Subcutaneous abdominal adipose tissue (tissue), 5 donors: ENCODE results near the gene KRTAP10-4.

ENCODE experiments used
- H3K27ac ChIP-seq: one replicate; pipeline ENCODE4 v1.7.0; 2013; ENCODE audit warnings: low read depth, mild to moderate bottlenecking, inconsistent platforms, low read length, moderate library complexity
- H3K27me3 ChIP-seq, 5 donors: one replicate each; pipeline ENCODE4 v1.7.0; 2013; ENCODE audit warnings: low read length in 5 of 5, inconsistent platforms in 1 of 5; ENCODE audit not compliant: control insufficient read depth in 5 of 5, insufficient read depth in 4 of 5
- H3K36me3 ChIP-seq, 5 donors: one replicate each; pipeline ENCODE4 v1.7.0; 2013; ENCODE audit warnings: low read length in 5 of 5; ENCODE audit not compliant: control insufficient read depth in 5 of 5, insufficient read depth in 5 of 5
- H3K4me1 ChIP-seq, 5 donors: one replicate each; pipeline ENCODE4 v1.7.0; 2013; ENCODE audit warnings: low read length in 5 of 5, mild to moderate bottlenecking in 3 of 5, moderate library complexity in 1 of 5; ENCODE audit not compliant: control insufficient read depth in 5 of 5, insufficient read depth in 5 of 5
- H3K4me3 ChIP-seq, 5 donors: one replicate each; pipeline ENCODE4 v1.7.0; 2013; ENCODE audit warnings: low read length in 5 of 5, low read depth in 1 of 5
- H3K9ac ChIP-seq, 5 donors: one replicate each; pipeline ENCODE4 v1.7.0; 2013; ENCODE audit warnings: low read length in 5 of 5, mild to moderate bottlenecking in 4 of 5, moderate library complexity in 3 of 5
- H3K9me3 ChIP-seq, 5 donors: one replicate each; pipeline ENCODE4 v1.7.0; 2013; ENCODE audit warnings: low read length in 5 of 5; ENCODE audit not compliant: control insufficient read depth in 5 of 5
- donor health status: healthy.
- donor health status: healthy.
- donor health status: healthy.
- donor health status: healthy.
- donor health status: healthy.

Gene KRTAP10-4

DNA sequence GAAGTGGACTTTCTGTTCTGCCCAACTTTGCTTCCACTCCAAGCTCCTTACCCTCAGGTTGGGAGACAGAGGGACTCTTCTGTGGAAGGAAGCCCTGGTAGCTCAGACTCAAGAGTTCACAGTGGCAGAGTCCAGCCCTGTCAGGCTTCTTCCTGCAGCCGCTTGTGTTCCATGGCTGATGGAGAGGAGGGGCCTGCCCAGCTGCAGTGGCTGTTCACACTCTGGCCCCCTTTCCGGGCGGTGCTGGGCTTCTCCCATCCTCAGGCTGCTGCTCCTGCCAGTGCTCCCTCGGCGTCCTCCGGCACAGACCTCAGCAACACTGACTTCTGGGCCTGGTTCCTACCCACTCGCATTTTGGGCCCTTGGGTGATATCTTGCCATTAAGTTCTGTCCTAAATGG, 37.6 kb upstream of the KRTAP10-4 start:
- Histone ChIP-seq H3K4me1 (no peaks in the 10 kb centered on the region), H3K27ac (no peak overlapping the region), H3K9me3 (no peaks in the 10 kb centered on the region), H3K27me3 (peaks cover 8 to 16% (median 13%) of the 10 kb centered on the region in 5 donors), H3K4me3 (no peak overlapping the region), H3K36me3 (no peaks in the 10 kb centered on the region), H3K9ac (no peak overlapping the region)

DNA sequence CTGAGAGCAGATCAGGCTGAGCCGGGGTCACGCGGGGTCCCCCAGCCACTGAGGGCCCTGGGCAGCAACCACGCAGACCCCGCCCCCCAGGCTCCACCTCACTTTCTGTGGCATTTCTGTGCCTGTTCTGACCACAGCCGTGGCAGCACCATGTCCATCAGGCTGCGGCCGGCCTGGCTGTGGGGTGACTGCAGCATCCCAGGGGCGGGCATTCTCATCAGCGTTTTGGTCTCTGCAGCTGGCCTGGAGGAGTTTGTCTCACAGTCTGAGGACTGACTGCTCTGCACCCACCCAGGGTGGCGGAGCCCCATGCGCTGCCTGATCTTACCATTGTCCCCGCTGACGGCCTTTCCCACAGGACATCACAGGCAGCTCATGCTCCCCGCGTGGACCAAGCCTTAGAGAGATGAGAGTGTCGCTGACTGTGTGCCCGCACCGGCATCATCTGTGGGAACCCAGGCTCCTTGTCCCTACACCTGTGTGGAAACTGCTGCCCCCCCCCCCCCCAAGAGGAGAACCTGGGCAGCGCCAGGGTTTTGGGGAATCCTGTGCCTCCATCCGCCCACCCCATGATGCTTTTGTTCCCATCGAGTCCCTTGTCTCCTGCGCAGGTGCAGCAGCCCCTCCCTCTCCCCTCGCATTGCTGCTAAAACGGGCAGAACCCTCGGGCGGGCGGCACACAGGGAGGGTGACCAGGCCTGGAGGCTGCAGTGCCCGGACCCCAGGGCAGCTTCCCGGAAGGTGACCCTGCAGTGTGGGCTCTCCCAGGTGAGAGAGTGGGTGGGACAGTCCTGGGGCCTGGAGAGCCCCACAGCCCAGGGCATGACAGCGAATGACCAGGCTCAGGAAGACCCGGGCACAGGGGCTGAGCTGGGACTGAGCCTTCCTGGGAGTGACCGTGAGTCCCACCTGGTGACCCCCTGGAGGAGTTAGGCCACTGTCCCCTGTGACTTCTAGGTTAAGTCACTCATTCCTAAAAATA, 35.3 kb upstream of the KRTAP10-4 start:
- no peak overlapping the region for H3K27ac ChIP-seq
- no peaks in the 10 kb centered on the region for H3K4me1 ChIP-seq
- H3K4me3 ChIP-seq: no peak overlapping the region
- no peaks in the 10 kb centered on the region for H3K36me3 ChIP-seq
- peaks cover 3 to 9% (median 9%) of the 10 kb centered on the region in 5 donors for H3K27me3 ChIP-seq
- H3K9ac ChIP-seq: no peak overlapping the region
- peaks cover 0 to 11% (median 0%) of the 10 kb centered on the region in 5 donors for H3K9me3 ChIP-seq

- Histone ChIP-seq H3K4me3 (no peak overlapping the region), H3K27ac (no peak overlapping the region), H3K4me1 (no peaks in the 10 kb centered on the region), H3K36me3 (no peaks in the 10 kb centered on the region), H3K9ac (no peak overlapping the region), H3K9me3 (peaks cover 0 to 11% (median 0%) of the 10 kb centered on the region in 5 donors), H3K27me3 (peaks cover 3 to 9% (median 9%) of the 10 kb centered on the region in 5 donors)
These were observed 34.5 kb upstream of the KRTAP10-4 start for GRCh38 chr21:44539046-44539445.

DNA sequence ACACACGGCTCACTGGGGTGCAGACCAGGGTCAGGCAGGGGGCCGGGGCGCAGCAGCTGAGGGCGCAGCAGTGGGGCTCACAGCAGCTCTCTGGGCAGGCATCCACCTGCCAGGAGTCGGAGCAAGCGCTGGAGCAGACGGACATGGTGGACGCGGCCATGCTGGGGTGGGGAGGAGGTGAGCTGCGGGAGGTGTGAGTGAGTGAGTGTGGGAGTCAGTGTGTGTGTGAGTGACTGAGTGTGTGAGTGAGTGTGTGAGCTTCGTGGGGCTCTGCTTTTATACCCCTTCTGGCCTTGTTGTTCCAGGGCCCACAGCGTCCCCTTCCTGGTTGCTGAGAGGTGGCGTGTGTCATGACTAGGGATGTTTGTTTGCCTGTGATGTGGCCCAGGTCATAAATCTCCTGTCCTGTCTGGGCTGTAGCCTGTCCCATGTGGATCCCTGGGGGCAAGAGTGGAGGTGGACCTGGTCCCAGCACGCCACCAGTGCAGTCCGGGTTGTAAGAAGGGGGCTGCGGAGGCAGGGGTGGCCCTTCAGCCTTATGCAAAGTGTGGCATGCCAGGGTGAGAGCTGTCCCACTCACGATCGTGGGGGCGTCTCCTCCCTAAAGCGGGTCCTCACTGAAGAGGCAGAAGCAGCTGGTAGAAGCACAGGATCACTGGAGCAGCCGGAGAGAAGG, 33.4 kb upstream of the KRTAP10-4 start, which contains the start of gene KRTAP10-1:
Gene KRTAP10-1, minus strand, starts transcription at position 205 of the 676 bp plus-strand sequence. Its CDS starts 45 bp downstream, at position 160.
- no peak within 1 kb of the TSS for H3K27ac ChIP-seq
- no peak within 1 kb of the TSS for H3K4me3 ChIP-seq

GRCh38 chr21:44540741-44541288, 32.7 kb upstream of the KRTAP10-4 start:
- peaks cover 3 to 9% (median 9%) of the 10 kb centered on the region in 5 donors for H3K27me3 ChIP-seq
- H3K27ac ChIP-seq: no peak overlapping the region
- no peak overlapping the region for H3K4me3 ChIP-seq
- no peak overlapping the region for H3K9ac ChIP-seq
- peaks cover 0 to 11% (median 0%) of the 10 kb centered on the region in 5 donors for H3K9me3 ChIP-seq
- no peaks in the 10 kb centered on the region for H3K36me3 ChIP-seq
- no peaks in the 10 kb centered on the region for H3K4me1 ChIP-seq

More for the DNA sequence above, 33.4 kb upstream of the KRTAP10-4 start, which contains the start of gene KRTAP10-1:
- Histone ChIP-seq H3K9me3 (peaks cover 0 to 11% (median 0%) of the 10 kb centered on the region in 5 donors), H3K9ac (no peak within 1 kb of the TSS), H3K27me3 (peaks cover 3 to 9% (median 9%) of the 10 kb centered on the region in 5 donors), H3K36me3 (no peaks in the 10 kb centered on the region), H3K4me1 (no peaks in the 10 kb centered on the region)

DNA sequence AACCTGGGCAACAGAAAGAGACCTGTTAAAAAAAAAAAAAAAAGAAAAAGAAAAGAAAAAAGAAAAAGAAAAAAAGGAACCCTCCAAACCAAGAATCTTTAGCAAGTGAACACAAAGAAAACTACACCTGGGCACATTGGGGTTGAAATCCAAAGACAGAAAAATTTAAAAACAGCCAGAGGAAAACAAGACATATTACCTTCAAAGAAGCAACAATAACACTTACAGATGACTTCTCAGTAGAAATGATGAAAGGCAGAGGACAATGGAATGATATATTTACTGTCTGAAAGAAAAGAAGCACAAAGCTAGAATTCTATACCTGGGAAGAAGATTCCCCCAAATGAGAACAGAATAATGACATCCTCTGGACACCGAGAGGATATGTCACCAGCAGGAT, 30.8 kb upstream of the KRTAP10-4 start:
- Histone ChIP-seq H3K4me1 (no peaks in the 10 kb centered on the region), H3K4me3 (no peak overlapping the region)

DNA sequence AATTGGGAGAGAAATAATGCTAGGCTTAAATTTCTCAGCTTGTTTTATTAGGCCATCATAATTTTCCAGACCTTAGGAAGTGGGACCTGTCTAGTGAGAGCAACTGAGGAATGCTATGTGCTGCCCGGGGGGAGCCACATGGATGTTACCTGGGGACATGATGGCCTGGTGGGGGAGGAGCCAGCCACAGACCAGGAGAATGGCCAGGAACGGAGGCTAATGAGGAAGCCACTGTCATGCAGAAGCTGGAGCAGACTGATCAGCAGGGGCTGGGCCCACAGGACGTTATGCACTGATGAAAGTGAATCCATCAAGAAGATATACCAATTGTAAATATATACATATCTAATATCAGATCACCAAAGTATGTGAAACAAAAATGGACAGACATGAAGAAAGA, 29.0 kb upstream of the KRTAP10-4 start:
- peaks cover 0 to 11% (median 8%) of the 10 kb centered on the region in 5 donors for H3K9me3 ChIP-seq
- H3K9ac ChIP-seq: no peak overlapping the region
- H3K4me1 ChIP-seq: no peaks in the 10 kb centered on the region
- H3K4me3 ChIP-seq: no peak overlapping the region
- no peak overlapping the region for H3K27ac ChIP-seq
- H3K36me3 ChIP-seq: no peaks in the 10 kb centered on the region
- peaks cover 8 to 24% (median 14%) of the 10 kb centered on the region in 5 donors for H3K27me3 ChIP-seq

More for the DNA sequence above, 30.8 kb upstream of the KRTAP10-4 start:
- no peak overlapping the region for H3K27ac ChIP-seq
- H3K9me3 ChIP-seq: peaks cover 0 to 11% (median 8%) of the 10 kb centered on the region in 5 donors
- H3K27me3 ChIP-seq: peaks cover 3 to 10% (median 9%) of the 10 kb centered on the region in 5 donors
- H3K36me3 ChIP-seq: no peaks in the 10 kb centered on the region
- H3K9ac ChIP-seq: no peak overlapping the region

- no peak overlapping the region for H3K9ac ChIP-seq
These were observed 25.7 kb upstream of the KRTAP10-4 start for GRCh38 chr21:44547656-44548331.

DNA sequence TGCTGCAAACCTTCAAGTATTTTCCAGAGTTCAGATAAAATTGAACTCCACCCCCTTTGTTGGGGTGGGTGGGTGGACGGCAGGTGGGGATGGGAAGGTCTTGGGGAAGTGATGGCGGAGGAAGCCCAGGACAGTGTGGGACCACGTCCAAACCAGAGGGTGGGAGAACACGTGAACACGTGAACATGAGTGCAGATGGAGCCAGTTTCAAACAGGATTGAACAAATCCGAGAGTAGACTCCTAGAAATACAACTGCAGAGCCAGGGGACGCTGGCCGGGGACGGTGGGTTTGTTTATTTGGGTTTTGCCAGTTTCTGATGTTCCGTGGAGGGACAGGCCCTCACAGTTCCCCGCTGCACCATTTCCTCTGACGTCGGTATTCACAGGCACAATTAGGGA, 25.1 kb upstream of the KRTAP10-4 start:
- no peak overlapping the region for H3K27ac ChIP-seq
- no peak overlapping the region for H3K4me3 ChIP-seq
- H3K4me1 ChIP-seq: no peaks in the 10 kb centered on the region
- peaks cover 16 to 40% (median 32%) of the 10 kb centered on the region in 5 donors for H3K27me3 ChIP-seq
- H3K36me3 ChIP-seq: no peaks in the 10 kb centered on the region
- no peak overlapping the region for H3K9ac ChIP-seq
- peaks cover 0 to 9% (median 2%) of the 10 kb centered on the region in 5 donors for H3K9me3 ChIP-seq

More at GRCh38 chr21:44547656-44548331, 25.7 kb upstream of the KRTAP10-4 start:
- no peaks in the 10 kb centered on the region for H3K36me3 ChIP-seq
- peaks cover 0 to 9% (median 4%) of the 10 kb centered on the region in 5 donors for H3K9me3 ChIP-seq
- H3K27me3 ChIP-seq: peaks cover 16 to 40% (median 29%) of the 10 kb centered on the region in 5 donors
- H3K27ac ChIP-seq: no peak overlapping the region
- no peak overlapping the region for H3K4me3 ChIP-seq
- no peaks in the 10 kb centered on the region for H3K4me1 ChIP-seq
